Effector CD8-positive, alpha-beta T cell (primary cell): ENCODE measurements around the gene SLC35B1.
"Not testable (repeated sequence)": the region's sequence is repeated elsewhere in the genome, so short reads cannot be mapped to it uniquely, and the experiment has no call there.

Experiments
- DNase-seq: peaks from one replicate; lab custom pipeline; 2025; lab: John Stamatoyannopoulos, UW

The SLC35B1 gene

GRCh38 chr17:49699966-49700575 lies 7.7 kb downstream of the SLC35B1 start:
- DNase-seq = no peak

DNA sequence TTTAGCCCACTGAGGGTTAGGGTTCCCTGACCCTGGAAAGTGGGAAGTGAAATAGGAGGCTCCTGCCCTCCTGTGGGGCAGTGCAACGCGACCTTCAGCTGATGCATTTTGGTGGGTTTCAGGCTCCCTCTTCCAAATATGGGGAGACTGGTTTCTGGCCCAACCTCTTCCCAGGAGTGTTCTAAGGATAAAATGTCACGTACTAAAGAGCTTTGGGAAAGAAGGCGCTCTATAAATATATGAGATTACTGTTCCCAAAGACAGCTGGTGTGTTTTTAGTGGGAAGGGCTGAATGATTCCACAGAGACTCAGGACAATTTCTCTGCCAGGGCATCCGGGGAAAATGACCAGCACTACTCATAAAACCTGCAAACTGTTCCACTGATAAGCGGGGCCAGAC lies 9.8 kb downstream of the SLC35B1 start:
- DNase-seq = no peak

- peak; percentile 31 for DNase-seq
Observed at GRCh38 chr17:49696233-49696761, 11.5 kb downstream of the SLC35B1 start.

- DNase-seq = no peak
Observed at GRCh38 chr17:49695698-49696232, 12.0 kb downstream of the SLC35B1 start.

DNA sequence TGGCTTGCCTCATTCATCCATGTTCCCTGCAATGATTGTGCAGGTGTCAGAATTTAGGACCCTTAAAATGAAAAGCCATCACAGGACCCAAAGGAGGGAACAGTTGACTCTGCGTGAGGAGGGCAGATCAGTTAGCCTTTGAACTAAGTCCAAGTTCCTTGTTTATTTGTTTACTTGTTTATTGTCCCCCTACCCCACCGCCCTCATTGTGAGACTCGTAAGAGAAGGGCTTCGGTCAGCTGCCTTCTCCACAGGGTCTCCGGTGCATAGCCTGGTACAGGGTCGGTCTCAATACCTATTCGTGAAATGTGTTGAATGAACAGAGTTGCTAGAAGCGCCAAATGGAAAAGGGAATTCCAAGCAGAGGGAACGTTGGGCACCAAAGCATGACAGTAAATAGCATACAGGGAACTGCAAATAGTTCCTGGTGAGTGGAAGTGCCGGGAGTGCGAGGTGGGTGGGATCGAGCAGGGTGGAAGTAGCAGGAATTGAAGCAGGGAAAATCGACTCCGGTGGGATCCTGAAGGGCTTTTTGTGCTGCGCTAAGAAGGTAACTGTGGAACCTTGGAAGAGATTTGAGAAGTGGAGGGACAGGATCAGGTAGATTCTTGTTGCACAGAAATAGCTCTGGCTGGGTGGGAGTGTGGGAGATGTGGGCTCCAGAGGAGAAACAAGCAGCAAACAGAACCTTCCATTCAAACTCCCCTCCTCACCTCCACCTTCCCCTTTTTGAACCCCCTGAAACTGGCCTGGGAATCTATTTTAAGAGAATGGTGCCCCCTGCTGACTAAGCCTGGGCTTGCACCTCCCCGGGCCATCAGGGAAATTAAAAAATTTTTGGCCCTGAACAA lies 12.7 kb downstream of the SLC35B1 start:
- peak; percentile 61 for DNase-seq

GRCh38 chr17:49692751-49693150 lies 15.0 kb downstream of the SLC35B1 start:
- no peak for DNase-seq

DNA sequence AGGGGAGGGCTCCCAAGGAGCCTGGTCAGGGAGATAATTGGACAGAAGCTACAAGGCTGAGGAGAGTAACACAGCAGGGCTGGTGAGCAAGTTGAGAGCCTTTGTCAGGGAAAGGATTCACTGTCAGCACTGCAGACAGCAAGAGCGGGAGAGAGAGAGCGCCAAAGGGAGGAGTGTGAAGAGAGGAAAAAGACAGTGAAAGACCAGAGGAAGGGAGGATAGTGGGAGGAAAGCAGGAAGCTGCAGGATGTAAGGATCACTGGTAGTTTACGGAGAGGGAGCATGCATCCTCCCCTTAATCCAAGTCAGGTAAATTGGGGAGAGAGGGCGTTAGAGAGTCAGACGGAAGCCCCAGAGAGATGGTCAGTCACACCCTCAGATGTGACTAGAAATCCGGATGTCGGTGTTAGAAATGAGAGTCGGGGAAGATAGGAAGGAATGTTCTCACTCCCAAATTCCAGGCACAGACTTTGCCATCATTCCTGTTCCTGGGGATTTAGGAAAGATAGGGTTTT lies 16.0 kb downstream of the SLC35B1 start:
- no peak for DNase-seq

DNA sequence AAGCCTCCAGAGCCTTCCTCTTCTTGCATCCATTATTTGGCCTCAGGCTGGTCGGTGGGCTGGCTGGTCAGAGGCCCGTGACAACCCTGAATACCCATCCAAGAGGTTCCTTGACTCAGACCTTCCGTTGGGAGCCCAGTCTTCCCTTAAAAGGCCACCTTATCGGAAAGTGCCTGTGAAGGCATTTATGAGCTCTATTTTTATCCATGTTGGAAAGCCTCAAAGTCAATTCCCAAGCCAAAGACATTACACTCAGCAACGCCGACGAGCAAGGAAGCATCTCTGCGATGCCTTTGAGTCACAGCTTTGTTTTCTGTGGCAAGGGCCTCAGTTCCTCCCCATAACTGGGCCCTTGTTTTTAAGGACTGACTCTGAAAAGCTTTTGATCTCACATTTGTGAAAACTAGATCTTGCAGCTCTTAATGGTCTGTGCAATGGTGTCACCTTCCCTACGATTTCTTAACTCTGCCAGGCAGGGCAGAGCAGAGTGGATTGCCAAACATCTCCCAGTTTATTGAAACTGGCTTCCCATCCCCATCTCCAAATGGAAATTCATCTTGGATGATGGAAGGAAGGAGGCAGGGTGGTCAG lies 16.6 kb downstream of the SLC35B1 start:
- DNase-seq = no peak

DNA sequence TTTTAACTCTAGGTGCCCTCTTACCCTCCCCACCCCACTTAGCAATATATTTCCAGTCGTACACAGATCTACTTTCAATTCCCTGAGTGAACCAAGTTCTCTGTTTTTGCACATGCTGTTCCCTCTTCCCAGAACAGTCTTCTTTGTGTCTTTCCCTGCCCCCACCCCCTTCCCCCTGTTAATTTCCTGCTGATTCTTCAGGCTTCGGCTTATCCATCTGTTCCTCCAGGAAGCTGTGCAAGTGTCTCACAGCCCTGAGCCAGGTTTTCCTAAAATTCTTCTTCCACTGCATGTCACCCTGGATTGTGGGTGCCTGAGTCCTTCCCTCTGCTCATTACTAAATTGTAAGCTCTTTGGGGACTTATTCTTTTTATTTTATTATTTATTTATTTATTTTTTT lies 17.5 kb downstream of the SLC35B1 start:
- DNase-seq = no peak

DNA sequence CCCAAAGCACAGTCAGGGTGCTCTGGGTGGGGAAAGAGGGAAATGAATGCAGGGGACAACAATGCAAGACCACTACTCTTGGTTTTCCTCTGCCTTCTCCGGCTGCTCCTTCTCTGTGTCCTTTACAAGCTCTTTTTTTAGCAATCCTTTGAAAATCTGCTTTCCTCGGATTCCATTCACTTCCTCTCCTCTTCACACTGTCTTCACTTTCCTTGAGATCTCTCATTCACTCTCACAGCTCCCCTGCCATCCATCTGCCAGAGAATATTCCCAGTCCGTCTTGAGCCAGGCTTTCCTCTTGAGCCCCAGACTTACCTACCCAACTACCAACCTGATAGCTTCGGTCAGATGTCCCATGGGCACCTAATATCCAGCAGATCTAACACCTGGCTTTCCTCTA lies 18.9 kb downstream of the SLC35B1 start:
- no peak for DNase-seq

DNA sequence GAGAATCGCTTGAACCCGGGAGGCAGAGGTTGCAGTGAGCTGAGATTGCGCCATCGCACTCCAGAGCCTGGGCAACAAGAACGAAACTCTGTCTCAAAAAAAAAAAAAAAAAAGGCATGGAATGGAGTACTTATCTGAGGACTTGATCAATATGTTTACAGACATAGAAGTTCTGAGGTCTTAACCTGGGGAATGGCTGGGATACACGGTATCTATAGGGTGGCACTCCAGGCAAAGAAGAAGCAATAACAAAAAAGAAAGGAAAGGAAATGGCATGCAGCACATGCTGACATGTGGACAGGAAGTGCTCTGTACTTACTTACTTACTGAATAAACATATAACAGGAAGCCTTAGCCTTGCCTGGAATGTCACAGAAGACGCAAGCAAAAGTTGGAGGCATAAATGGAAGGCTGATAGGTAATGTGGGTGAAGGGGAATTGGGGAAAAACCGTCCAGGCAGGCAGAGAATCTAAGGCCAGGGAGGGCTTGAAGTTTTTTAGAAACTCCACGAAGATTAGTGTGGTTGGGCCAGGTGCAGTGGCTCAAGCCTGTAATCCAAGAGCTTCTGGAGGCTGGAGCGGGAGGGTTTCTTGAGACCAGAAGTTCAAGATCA lies 19.8 kb downstream of the SLC35B1 start:
- DNase-seq = no peak

GRCh38 chr17:49681106-49681979 lies 26.4 kb downstream of the SLC35B1 start:
- DNase-seq = no peak

- no peak for DNase-seq
Observed at GRCh38 chr17:49680314-49680713, 27.4 kb downstream of the SLC35B1 start.

- DNase-seq = peak; percentile 97
Observed at GRCh38 chr17:49677933-49678847, 29.6 kb downstream of the SLC35B1 start, which contains the start of gene SPOP. SPOP (minus strand) TSS chr17:49678097; CDS start chr17:49622810, 55,287 bp downstream.

DNA sequence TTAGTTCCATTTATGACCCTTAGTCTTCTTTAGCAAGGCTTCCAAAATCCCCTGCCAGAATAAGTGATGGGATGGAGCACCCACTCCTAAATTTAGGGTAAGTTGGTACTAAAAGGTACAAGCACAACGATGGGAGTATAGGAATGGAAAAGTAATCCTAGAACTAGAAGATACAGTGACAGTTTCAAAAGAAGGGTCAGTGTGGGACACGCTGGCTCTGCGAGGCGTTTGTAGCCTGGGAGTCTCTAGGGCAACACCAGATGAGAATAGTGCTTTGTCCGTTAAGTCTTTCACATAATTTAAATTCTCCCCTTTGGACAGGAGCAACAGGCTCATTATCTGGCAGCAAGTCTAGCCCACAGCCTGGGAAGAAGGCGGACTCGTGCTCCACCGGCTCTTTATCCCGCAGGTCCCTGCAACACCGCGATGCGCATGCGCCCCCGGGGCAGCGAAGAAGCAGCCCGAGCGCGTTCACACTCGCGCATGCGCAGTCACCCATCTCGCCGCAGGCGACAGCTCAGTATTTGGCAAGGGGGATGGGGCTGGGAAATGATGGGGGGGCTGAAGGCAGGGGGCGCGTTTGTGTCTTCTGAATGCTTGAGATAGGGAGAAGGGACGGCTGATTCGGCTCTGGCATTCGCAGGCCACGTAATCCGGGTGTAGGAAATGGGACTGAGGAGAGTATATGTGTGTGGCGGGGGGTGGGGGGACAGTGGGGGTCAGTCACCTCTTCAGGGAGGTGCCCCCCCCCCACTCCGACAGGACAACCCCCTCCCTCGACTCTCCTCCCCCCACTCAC lies 30.4 kb downstream of the SLC35B1 start:
- peak; percentile 96 for DNase-seq

GRCh38 chr17:49676276-49676868 lies 31.4 kb downstream of the SLC35B1 start:
- DNase-seq = no peak

DNA sequence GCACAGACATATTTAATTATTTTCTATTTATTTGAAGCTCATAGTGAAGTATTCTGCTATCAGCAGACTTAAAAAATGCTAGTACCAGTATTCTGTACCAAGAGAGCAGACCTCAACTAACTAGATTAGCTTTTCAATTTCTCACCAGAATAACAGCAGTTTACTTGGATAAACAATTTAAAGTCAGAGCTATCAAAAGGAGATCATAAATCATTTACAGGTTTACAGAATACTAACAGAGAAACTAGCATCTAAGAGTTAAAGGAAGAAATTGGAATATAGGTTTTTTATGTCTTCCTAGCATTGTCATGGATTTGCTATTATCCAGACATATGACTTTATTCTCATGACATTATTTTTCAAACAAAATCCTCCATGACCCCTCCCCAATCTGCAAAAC lies 33.3 kb downstream of the SLC35B1 start:
- DNase-seq = no peak

GRCh38 chr17:49673679-49674078 lies 34.1 kb downstream of the SLC35B1 start:
- not testable (repeated sequence) for DNase-seq
